DND-41 (cell line): Measurements from ENCODE around the gene EML5.

ENCODE experiments used
- ATAC-seq: fragments of 200-7000 bp; cut with Tn5 transposase; 3 replicates; pipeline ENCODE4 v1.9.1; 2021; ENCODE audit warnings: low read depth; ENCODE audit not compliant: insufficient read depth
- DNase-seq: peaks from one replicate; pipeline ENCODE4 v3.0.0-alpha.2; 2020
- H2AFZ ChIP-seq: 2 replicates; pipeline ENCODE4 v1.6.0; 2012; ENCODE audit warnings: low read depth, low read length
- H3K27ac ChIP-seq: 2 replicates; pipeline ENCODE4 v1.5.1; 2012; ENCODE audit warnings: low read length, inconsistent platforms
- H3K27me3 ChIP-seq: fragments of 200-600 bp; sonication (generic); 2 replicates; pipeline ENCODE4 v1.6.0; 2012; ENCODE audit warnings: low read length, mild to moderate bottlenecking, inconsistent platforms; ENCODE audit not compliant: insufficient read depth, poor library complexity
- H3K36me3 ChIP-seq: 2 replicates; pipeline ENCODE4 v1.5.1; 2012; ENCODE audit warnings: low read length, inconsistent platforms; ENCODE audit not compliant: insufficient read depth
- H3K4me1 ChIP-seq: 2 replicates; pipeline ENCODE4 v1.5.1; 2012; ENCODE audit warnings: mild to moderate bottlenecking, low read length; ENCODE audit not compliant: insufficient read depth
- H3K4me2 ChIP-seq: 2 replicates; pipeline ENCODE4 v1.6.0; 2012; ENCODE audit warnings: mild to moderate bottlenecking, moderate library complexity, low read length, inconsistent platforms; ENCODE audit not compliant: insufficient read depth
- H3K4me3 ChIP-seq, 2 experiments: fragments of 200-600 bp in 1 of 2; shearing (Covaris generic) in 1 of 2; 2 replicates each; pipeline ENCODE4 v1.5.1; 2012 to 2016; ENCODE audit warnings: inconsistent platforms in 2 of 2, low read length in 2 of 2, mild to moderate bottlenecking in 2 of 2, low read depth in 1 of 2, moderate library complexity in 1 of 2
- H3K79me2 ChIP-seq: 2 replicates; pipeline ENCODE4 v1.6.0; 2012; ENCODE audit warnings: low read length, inconsistent platforms; ENCODE audit not compliant: insufficient read depth
- H3K9ac ChIP-seq: 2 replicates; pipeline ENCODE4 v1.6.0; 2012; ENCODE audit warnings: low read depth, mild to moderate bottlenecking, inconsistent platforms, low read length, moderate library complexity
- H3K9me3 ChIP-seq: 2 replicates; pipeline ENCODE4 v1.5.1; 2012; ENCODE audit warnings: low read length, moderate library complexity, mild to moderate bottlenecking, inconsistent platforms; ENCODE audit not compliant: insufficient read depth, severe bottlenecking
- H4K20me1 ChIP-seq: 2 replicates; pipeline ENCODE4 v1.6.0; 2012; ENCODE audit warnings: low read length; ENCODE audit not compliant: insufficient read depth
- CTCF ChIP-seq: IDR thresholded peaks from 2 replicates; pipeline ENCODE4 v1.5.1; 2012; ENCODE audit warnings: borderline replicate concordance, low read length, moderate library complexity, mild to moderate bottlenecking; ENCODE audit not compliant: poor library complexity, severe bottlenecking; ENCODE audit errors: extremely low read depth
- EZH2 ChIP-seq: IDR thresholded peaks from 3 replicates; pipeline ENCODE4 v1.6.1; 2012; ENCODE audit warnings: borderline replicate concordance, low read depth, mild to moderate bottlenecking, moderate library complexity, low read length, inconsistent platforms; ENCODE audit not compliant: severe bottlenecking

The EML5 gene

GRCh38 chr14:88808359-88808758 lies 15.6 kb upstream of the EML5 start:
- H3K4me2 ChIP-seq: no peak overlapping the region
- no peaks in the 10 kb centered on the region for H3K27me3 ChIP-seq
- no peak overlapping the region for H3K4me3 ChIP-seq
- H3K9ac ChIP-seq: no peak overlapping the region
- no peaks in the 10 kb centered on the region for H4K20me1 ChIP-seq
- TF ChIP-seq EZH2 (no peak), CTCF (no peak)
- no peak overlapping the region for H3K27ac ChIP-seq
- ATAC-seq (no peak), DNase-seq (no peak)
- H2AFZ ChIP-seq: no peak overlapping the region
- no peaks in the 10 kb centered on the region for H3K9me3 ChIP-seq
- H3K36me3 ChIP-seq: no peaks in the 10 kb centered on the region
- no peaks in the 10 kb centered on the region for H3K79me2 ChIP-seq
- no peaks in the 10 kb centered on the region for H3K4me1 ChIP-seq

GRCh38 chr14:88804477-88804876 lies 11.7 kb upstream of the EML5 start:
- H3K9me3 ChIP-seq: no peaks in the 10 kb centered on the region
- no peak overlapping the region for H3K4me3 ChIP-seq
- TF ChIP-seq EZH2 (no peak), CTCF (no peak)
- H3K4me1 ChIP-seq: no peaks in the 10 kb centered on the region
- H3K36me3 ChIP-seq: no peaks in the 10 kb centered on the region
- no peak overlapping the region for H3K27ac ChIP-seq
- H3K27me3 ChIP-seq: no peaks in the 10 kb centered on the region
- ATAC-seq: no peak
- DNase-seq: no peak
- no peak overlapping the region for H2AFZ ChIP-seq
- no peaks in the 10 kb centered on the region for H3K79me2 ChIP-seq
- no peak overlapping the region for H3K4me2 ChIP-seq
- no peak overlapping the region for H3K9ac ChIP-seq
- no peaks in the 10 kb centered on the region for H4K20me1 ChIP-seq

GRCh38 chr14:88804035-88804434 lies 11.3 kb upstream of the EML5 start:
- H3K27me3 ChIP-seq: no peaks in the 10 kb centered on the region
- no peaks in the 10 kb centered on the region for H3K79me2 ChIP-seq
- H2AFZ ChIP-seq: no peak overlapping the region
- H3K9me3 ChIP-seq: no peaks in the 10 kb centered on the region
- no peak for ATAC-seq
- DNase-seq: no peak
- no peaks in the 10 kb centered on the region for H3K36me3 ChIP-seq
- no peaks in the 10 kb centered on the region for H3K4me1 ChIP-seq
- H3K27ac ChIP-seq: no peak overlapping the region
- no peaks in the 10 kb centered on the region for H4K20me1 ChIP-seq
- H3K4me3 ChIP-seq: no peak overlapping the region
- no peak overlapping the region for H3K4me2 ChIP-seq
- no peak for TF ChIP-seq EZH2
- no peak for TF ChIP-seq CTCF
- no peak overlapping the region for H3K9ac ChIP-seq

GRCh38 chr14:88802596-88802995 lies 9.8 kb upstream of the EML5 start:
- no peaks in the 10 kb centered on the region for H3K79me2 ChIP-seq
- no peak overlapping the region for H2AFZ ChIP-seq
- H3K4me2 ChIP-seq: no peak overlapping the region
- peaks cover 10% of the 10 kb centered on the region for H3K4me1 ChIP-seq
- TF ChIP-seq CTCF (no peak), EZH2 (no peak)
- no peak overlapping the region for H3K9ac ChIP-seq
- DNase-seq: no peak
- H4K20me1 ChIP-seq: no peaks in the 10 kb centered on the region
- H3K4me3 ChIP-seq: no peak overlapping the region
- no peaks in the 10 kb centered on the region for H3K36me3 ChIP-seq
- no peaks in the 10 kb centered on the region for H3K27me3 ChIP-seq
- no peak for ATAC-seq
- no peak overlapping the region for H3K27ac ChIP-seq
- H3K9me3 ChIP-seq: no peaks in the 10 kb centered on the region
